ENCODE results near the gene KCNK1. TPM values are rescaled to one million over a fixed set of nuclear protein-coding genes. Genes with fewer than 3 reads are reported as not detected.

Gene KCNK1
- total RNA-seq, 1 donor from 2014 or later = 13.7 TPM

DNA sequence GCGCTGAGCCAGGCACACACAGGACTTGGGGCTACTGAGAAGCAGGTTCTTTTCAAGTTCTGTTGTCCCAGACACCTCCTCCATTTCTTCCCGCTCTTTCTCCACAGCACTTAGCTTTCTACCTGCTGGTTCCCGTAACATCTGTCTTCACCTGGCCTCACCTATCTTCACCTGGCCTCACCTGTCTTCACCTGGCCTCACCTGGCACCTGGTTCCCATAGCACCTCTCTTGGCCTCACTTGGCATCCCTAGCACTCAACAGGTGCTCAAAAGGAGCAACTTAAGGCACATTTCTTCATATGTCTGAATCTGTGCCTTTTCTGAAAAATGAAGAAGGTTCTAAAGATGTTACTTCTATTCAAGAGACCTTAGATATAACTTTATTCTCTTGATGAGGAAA, 10.4 kb downstream of the KCNK1 start:
- Mint-ChIP-seq H3K27me3 (no peaks in the 10 kb centered on the region), H3K4me1 (ENCODE audit: unreplicated experiment) (no peaks in the 10 kb centered on the region), H3K27ac (no peak overlapping the region), H3K4me3 (no peak overlapping the region), H3K9me3 (no peaks in the 10 kb centered on the region), H3K36me3 (peaks cover 17% of the 10 kb centered on the region)
- DNase-seq (ENCODE audit: extremely low spot score, unreplicated experiment) = no peak
- no peak for TF ChIP-seq CTCF (conservative IDR thresholded peaks at IDR 0.05)

- Mint-ChIP-seq H3K9me3 (no peaks in the 10 kb centered on the region), H3K4me1 (ENCODE audit: unreplicated experiment) (no peaks in the 10 kb centered on the region), H3K4me3 (no peak overlapping the region), H3K27ac (no peak overlapping the region), H3K27me3 (no peaks in the 10 kb centered on the region), H3K36me3 (peaks cover 18% of the 10 kb centered on the region)
- TF ChIP-seq CTCF (conservative IDR thresholded peaks at IDR 0.05) = no peak
- DNase-seq (ENCODE audit: extremely low spot score, unreplicated experiment) = no peak
These were observed 11.2 kb downstream of the KCNK1 start for GRCh38 chr1:233625087-233625486.

DNA sequence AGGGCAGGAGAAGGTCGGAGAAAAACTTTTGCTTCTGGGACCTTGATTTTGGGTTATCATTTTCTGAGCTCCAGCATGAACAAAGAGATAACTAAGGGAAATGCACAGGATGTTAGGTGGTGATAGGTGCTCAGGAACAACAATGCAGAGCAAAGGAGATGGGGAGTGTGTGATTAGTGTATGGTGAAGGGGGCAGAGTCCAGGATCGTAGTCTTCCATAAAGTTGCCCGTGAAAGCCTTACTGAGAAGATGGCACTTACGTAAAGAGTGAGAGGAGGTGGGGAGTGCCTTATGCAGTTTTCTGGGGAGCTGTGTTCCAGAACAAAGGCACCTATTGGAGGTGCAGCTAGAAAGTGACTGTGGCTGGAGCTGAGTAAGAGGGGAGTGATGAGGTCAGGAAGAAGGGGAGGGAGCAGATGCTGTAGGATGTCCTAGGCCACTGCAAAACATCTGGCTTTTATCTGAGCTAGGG, 11.6 kb downstream of the KCNK1 start:
- H3K4me3 Mint-ChIP-seq = no peak overlapping the region
- TF ChIP-seq CTCF (conservative IDR thresholded peaks at IDR 0.05) = no peak
- no peaks in the 10 kb centered on the region for H3K4me1 Mint-ChIP-seq (ENCODE audit: unreplicated experiment)
- H3K9me3 Mint-ChIP-seq = no peaks in the 10 kb centered on the region
- H3K27me3 Mint-ChIP-seq = no peaks in the 10 kb centered on the region
- DNase-seq (ENCODE audit: extremely low spot score, unreplicated experiment) = no peak
- H3K27ac Mint-ChIP-seq = no peak overlapping the region
- peaks cover 18% of the 10 kb centered on the region for H3K36me3 Mint-ChIP-seq

- no peak for DNase-seq (ENCODE audit: extremely low spot score, unreplicated experiment)
- H3K27ac Mint-ChIP-seq = no peak overlapping the region
- peaks cover 10% of the 10 kb centered on the region for H3K4me1 Mint-ChIP-seq (ENCODE audit: unreplicated experiment)
- peaks cover 18% of the 10 kb centered on the region for H3K36me3 Mint-ChIP-seq
- H3K4me3 Mint-ChIP-seq = no peak overlapping the region
- no peak for TF ChIP-seq CTCF (conservative IDR thresholded peaks at IDR 0.05)
- H3K9me3 Mint-ChIP-seq = no peaks in the 10 kb centered on the region
- no peaks in the 10 kb centered on the region for H3K27me3 Mint-ChIP-seq
These were observed 13.5 kb downstream of the KCNK1 start for GRCh38 chr1:233627376-233627775.

DNA sequence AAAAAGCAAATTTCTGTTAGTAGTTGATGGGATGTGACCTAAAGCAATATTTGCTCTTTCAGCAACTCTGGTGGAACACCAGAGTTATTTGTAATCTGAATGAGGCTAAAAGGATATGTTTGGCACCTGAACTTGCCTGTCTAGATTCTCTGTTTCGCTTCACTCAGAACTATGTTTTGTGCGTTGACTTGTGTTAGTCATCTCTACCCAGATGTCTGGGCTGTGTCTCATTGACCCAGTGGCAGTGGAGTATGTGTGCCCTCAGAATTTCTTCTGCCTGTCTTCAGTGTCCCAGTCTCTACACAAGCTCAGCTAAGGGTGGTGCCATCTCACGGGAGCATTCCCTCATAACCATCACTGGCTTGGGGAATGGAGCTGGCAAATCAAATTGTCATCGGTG, 13.9 kb downstream of the KCNK1 start:
- Mint-ChIP-seq H3K9me3 (no peaks in the 10 kb centered on the region), H3K4me1 (ENCODE audit: unreplicated experiment) (peaks cover 14% of the 10 kb centered on the region), H3K27ac (no peak overlapping the region), H3K36me3 (peaks cover 15% of the 10 kb centered on the region), H3K27me3 (no peaks in the 10 kb centered on the region), H3K4me3 (no peak overlapping the region)
- no peak for TF ChIP-seq CTCF (conservative IDR thresholded peaks at IDR 0.05)
- no peak for DNase-seq (ENCODE audit: extremely low spot score, unreplicated experiment)
